Suprapubic skin (tissue), 3 donors: ENCODE results near the gene MIPOL1.

ENCODE experiments used
- POLR2AphosphoS5 ChIP-seq, 3 donors: sonication (generic); formaldehyde crosslinking; IDR thresholded peaks; one replicate each; pipeline ENCODE4 v1.6.1; 2017; ENCODE audit warnings: antibody characterized with exemption in 3 of 3
- TF ChIP-seq, protein P1 (sequence below), 2 donors: fragments of 200-600 bp in 1 of 2; fragments of 450-650 bp in 1 of 2; sonication (generic) in 1 of 2; IDR thresholded peaks; one replicate each; pipeline ENCODE4 v1.5.1; 2016 to 2019; ENCODE audit warnings: antibody characterized with exemption in 2 of 2, mild to moderate bottlenecking in 1 of 2, moderate library complexity in 1 of 2

DNA sequence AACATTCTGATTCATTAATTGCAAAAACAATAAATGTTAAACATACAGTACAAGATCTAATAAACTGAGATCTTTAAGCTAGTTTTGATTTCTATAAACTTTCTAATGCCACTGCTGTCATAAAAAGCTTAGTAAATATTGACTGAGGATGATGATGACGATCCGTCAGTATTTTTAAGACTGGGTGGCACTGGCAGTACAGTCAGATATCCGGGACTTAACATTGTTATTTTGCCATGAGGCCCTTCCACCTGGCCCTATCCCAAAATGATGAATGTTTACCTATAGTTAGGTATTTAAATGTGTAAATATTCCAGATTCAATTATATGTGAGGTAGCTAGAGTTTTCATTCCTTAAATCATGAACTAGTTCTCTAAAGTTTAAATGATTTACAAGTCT lies 238.8 kb downstream of the MIPOL1 start:
- TF ChIP-seq, protein P1, sequence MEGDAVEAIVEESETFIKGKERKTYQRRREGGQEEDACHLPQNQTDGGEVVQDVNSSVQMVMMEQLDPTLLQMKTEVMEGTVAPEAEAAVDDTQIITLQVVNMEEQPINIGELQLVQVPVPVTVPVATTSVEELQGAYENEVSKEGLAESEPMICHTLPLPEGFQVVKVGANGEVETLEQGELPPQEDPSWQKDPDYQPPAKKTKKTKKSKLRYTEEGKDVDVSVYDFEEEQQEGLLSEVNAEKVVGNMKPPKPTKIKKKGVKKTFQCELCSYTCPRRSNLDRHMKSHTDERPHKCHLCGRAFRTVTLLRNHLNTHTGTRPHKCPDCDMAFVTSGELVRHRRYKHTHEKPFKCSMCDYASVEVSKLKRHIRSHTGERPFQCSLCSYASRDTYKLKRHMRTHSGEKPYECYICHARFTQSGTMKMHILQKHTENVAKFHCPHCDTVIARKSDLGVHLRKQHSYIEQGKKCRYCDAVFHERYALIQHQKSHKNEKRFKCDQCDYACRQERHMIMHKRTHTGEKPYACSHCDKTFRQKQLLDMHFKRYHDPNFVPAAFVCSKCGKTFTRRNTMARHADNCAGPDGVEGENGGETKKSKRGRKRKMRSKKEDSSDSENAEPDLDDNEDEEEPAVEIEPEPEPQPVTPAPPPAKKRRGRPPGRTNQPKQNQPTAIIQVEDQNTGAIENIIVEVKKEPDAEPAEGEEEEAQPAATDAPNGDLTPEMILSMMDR (IDR thresholded peaks at IDR 0.05), result no peak
- no peak for TF ChIP-seq POLR2AphosphoS5 (IDR thresholded peaks at IDR 0.05)
